ENCODE results near the gene IFNL2. TPM values are rescaled to one million over a fixed set of nuclear protein-coding genes. Genes with fewer than 3 reads are reported as not detected.

IFNL2 gene
- total and polyA plus RNA-seq, 9 of the 15 experiments (the other 6 are each of a cell fraction or from before 2014, with no cell fraction given): not detected

DNA sequence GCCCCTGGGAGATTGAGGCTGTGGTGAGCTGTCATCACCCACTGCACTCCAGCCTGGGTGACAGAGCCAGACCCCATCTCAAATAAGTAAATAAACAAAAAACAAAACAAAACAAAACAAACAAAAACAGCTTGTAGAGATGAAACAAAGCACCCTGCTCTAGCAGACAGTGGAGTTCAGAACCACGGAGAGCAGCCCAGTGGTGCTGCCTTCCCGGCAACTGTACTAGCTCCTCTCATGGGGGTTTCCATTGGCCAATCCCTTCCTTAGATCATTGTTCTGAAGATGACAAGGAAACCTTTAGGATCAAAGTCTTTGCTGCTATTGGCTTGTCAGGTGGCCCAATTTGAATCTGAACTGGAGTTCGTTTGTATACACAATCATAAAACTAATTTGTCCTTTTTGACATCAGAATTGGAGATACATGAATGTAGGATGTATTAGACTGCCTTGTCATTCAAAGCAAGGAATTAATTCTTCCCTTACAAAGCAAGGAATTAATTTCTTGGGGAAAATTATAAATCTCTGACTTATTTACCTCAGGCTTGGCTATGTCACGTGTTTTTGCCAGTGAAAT, 44.4 kb upstream of the IFNL2 start (continued):
- TF ChIP-seq ZKSCAN1 (IDR thresholded peaks at IDR 0.05; ENCODE audit: low read depth, low read length) (no peak), RFX5 (IDR thresholded peaks at IDR 0.05; ENCODE audit: low read depth, low read length) (no peak), ZFP30 (CRISPR knock-in tag; IDR thresholded peaks at IDR 0.05; ENCODE audit: borderline replicate concordance) (no peak), ZNF717 (CRISPR knock-in tag; IDR thresholded peaks at IDR 0.05) (no peak), SRSF9 (IDR thresholded peaks at IDR 0.05; ENCODE audit: borderline replicate concordance, low read depth, low read length) (no peak), RCOR1 (IDR thresholded peaks at IDR 0.05; ENCODE audit: borderline replicate concordance in 1 of 2, low read depth in 2 of 2, low read length in 2 of 2) (0 out of 4 replicates have a peak, but pooled peaks of 1 of the 2 experiments have one; percentile 23), ZNF197 (CRISPR knock-in tag; IDR thresholded peaks at IDR 0.05; ENCODE audit: low read depth) (0 out of 2 replicates have a peak, but pooled peaks have one; percentile 40)

DNA sequence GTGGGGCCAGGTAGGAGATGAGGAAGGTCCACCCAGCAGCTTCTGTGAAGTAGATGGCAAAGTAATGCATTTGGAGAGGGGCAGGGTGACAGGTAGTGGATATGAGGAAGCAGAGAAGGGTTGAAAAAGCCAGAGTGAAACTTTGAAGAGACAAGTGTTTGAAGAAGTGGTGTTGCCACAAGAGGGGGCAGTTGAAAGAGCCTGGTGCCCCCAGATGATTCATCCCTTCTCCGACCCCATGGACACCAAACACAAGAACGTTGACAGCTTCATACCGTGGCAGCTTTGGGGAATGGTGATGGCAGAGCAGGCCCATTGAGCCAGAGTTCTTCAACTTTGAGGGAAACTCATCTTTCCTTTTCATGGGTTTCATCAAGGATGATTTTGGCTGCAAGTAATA, 43.3 kb upstream of the IFNL2 start:
- H3K4me3 ChIP-seq: no peak overlapping the region
- peaks cover 2 to 23% of the 10 kb centered on the region in 2 experiments; a peak in 4 of 5 replicates for H3K27me3 ChIP-seq (ENCODE audit: control insufficient read depth in 2 of 2, insufficient read depth in 2 of 2, low read length in 2 of 2)
- ATAC-seq: peak; percentile 33; the same call in 2 of the 3 replicates
- CTCF ChIA-PET (ENCODE audit: low intra/inter-chr PET ratio): no interaction called here
- no peaks in the 10 kb centered on the region for H3K9me3 ChIP-seq (replicated peaks; ENCODE audit: control insufficient read depth, insufficient read depth, low read depth, low read length)
- intact Hi-C loops (cut with micrococcal nuclease) (loop anchor here (5.0 kb wide), 1 partner anchor 187 kb away; the partner anchor contains the start of gene PLEKHG2), in situ Hi-C loops (cut with MboI) (no loop called here)
- no peaks in the 10 kb centered on the region; a peak in 1 of 5 replicates for H3K4me1 ChIP-seq (replicated peaks in 1 of 2; ENCODE audit: control insufficient read depth in 2 of 2, insufficient read depth in 2 of 2, low read length in 2 of 2)
- POLR2A ChIA-PET: no interaction called here
- FAIRE-seq: no peak
- no TSS peak for BruUV-seq (replicated peaks)
- no peaks in the 10 kb centered on the region for H4K20me1 ChIP-seq (replicated peaks; ENCODE audit: control insufficient read depth, insufficient read depth, low read length)
- H3K79me2 ChIP-seq (ENCODE audit: control insufficient read depth, insufficient read depth, low read length): no peaks in the 10 kb centered on the region
- peak in 1 of 4 experiments; percentile 33 for DNase-seq (ENCODE audit: extremely low read depth in 1 of 4, low spot score in 3 of 4)
- no peak overlapping the region for H3K27ac ChIP-seq (ENCODE audit: extremely low read depth, low read depth, low read length)
- no peak overlapping the region for H3K9ac ChIP-seq (ENCODE audit: insufficient read depth in 1 of 2, low read depth in 2 of 2, low read length in 2 of 2)
- no peaks in the 10 kb centered on the region for H3K36me3 ChIP-seq (ENCODE audit: control insufficient read depth, insufficient read depth, low read length)
- no peak overlapping the region for H3K4me2 ChIP-seq (ENCODE audit: insufficient read depth, low read length)
- WGBS (ENCODE audit: insufficient coverage, low coverage, missing lambda C conversion rate): 0% methylated on average over 3 of the region's 3 CpGs
- TF ChIP-seq SRSF9 (IDR thresholded peaks at IDR 0.05; ENCODE audit: borderline replicate concordance, low read depth, low read length) (no peak), SMC3 (conservative IDR thresholded peaks at IDR 0.05; ENCODE audit: insufficient read depth, low read depth, low read length) (0 out of 2 replicates have a peak, but pooled peaks have one; percentile 15), RAD21 (CRISPR knock-in tag; conservative IDR thresholded peaks at IDR 0.05 in 1 of 2, IDR thresholded peaks at IDR 0.05 in 1 of 2) (peak in 1 of 2 experiments; percentile 31; a peak in 2 of 4 replicates), JUND (IDR thresholded peaks at IDR 0.05; ENCODE audit: borderline replicate concordance, low read depth, low read length) (peak; percentile 54; the same call in 1 of the 2 replicates), JUND (tag; IDR thresholded peaks at IDR 0.05; ENCODE audit: borderline replicate concordance, low read depth, low read length) (peak; percentile 53; the same call in 1 of the 3 replicates), FOXP1 (CRISPR knock-in tag; IDR thresholded peaks at IDR 0.05) (no peak)
- TF ChIP-seq, protein P1, sequence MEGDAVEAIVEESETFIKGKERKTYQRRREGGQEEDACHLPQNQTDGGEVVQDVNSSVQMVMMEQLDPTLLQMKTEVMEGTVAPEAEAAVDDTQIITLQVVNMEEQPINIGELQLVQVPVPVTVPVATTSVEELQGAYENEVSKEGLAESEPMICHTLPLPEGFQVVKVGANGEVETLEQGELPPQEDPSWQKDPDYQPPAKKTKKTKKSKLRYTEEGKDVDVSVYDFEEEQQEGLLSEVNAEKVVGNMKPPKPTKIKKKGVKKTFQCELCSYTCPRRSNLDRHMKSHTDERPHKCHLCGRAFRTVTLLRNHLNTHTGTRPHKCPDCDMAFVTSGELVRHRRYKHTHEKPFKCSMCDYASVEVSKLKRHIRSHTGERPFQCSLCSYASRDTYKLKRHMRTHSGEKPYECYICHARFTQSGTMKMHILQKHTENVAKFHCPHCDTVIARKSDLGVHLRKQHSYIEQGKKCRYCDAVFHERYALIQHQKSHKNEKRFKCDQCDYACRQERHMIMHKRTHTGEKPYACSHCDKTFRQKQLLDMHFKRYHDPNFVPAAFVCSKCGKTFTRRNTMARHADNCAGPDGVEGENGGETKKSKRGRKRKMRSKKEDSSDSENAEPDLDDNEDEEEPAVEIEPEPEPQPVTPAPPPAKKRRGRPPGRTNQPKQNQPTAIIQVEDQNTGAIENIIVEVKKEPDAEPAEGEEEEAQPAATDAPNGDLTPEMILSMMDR (IDR thresholded peaks at IDR 0.05 in 2 of 3, conservative IDR thresholded peaks at IDR 0.05 in 1 of 3; ENCODE audit: insufficient read depth in 2 of 3, low read depth in 1 of 3, low read length in 3 of 3): peak; percentile 20 to 43 (median 39); a peak in 3 of 6 replicates
- TF ChIP-seq, protein P2, sequence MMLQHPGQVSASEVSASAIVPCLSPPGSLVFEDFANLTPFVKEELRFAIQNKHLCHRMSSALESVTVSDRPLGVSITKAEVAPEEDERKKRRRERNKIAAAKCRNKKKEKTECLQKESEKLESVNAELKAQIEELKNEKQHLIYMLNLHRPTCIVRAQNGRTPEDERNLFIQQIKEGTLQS (IDR thresholded peaks at IDR 0.05): 0 out of 2 replicates have a peak, but pooled peaks have one; percentile 31
- TF ChIP-seq, protein P2 (CRISPR knock-in tag; conservative IDR thresholded peaks at IDR 0.05): no peak
- H2AFZ ChIP-seq (ENCODE audit: low read depth, low read length): no peak overlapping the region
- H3K9me1 ChIP-seq (ENCODE audit: control insufficient read depth, insufficient read depth, low read length): no peaks in the 10 kb centered on the region

All from K562 (cell line).